Panc1 (cell line): ENCODE data around the gene CSNK1E. TPM values are rescaled to one million over a fixed set of nuclear protein-coding genes. Genes with fewer than 3 reads are reported as not detected.

Experiments
- ATAC-seq: fragments of 200-7000 bp; cut with Tn5 transposase; 2 replicates; pipeline ENCODE4 v1.9.1; 2020; ENCODE audit warnings: mild to moderate bottlenecking, moderate library complexity
- BruUV-seq: library from RNA; stranded (reverse); fragments of 400-500 nt; replicated peaks from 2 replicates; lab custom pipeline; 2021; lab: Mats Ljungman, UMichigan
- CTCF ChIA-PET: fragments of 300-600 bp; sonication (Branson Sonifier 250); formaldehyde crosslinking; loops from one replicate; lab custom pipeline; 2022; ENCODE audit warnings: antibody characterized with exemption; lab: Charles Lee
- POLR2A ChIA-PET: fragments of 300-600 bp; sonication (Branson Sonifier 250); formaldehyde crosslinking; loops from one replicate; lab custom pipeline; 2022; ENCODE audit warnings: antibody characterized with exemption; lab: Charles Lee
- DNase-seq: peaks from one replicate; pipeline ENCODE4 v3.0.0-alpha.2; 2010; ENCODE audit warnings: low read depth, low spot score
- H3K27ac ChIP-seq: 2 replicates; pipeline ENCODE4 v1.5.1; 2011; ENCODE audit warnings: mild to moderate bottlenecking, low read length, inconsistent platforms
- H3K27me3 ChIP-seq: fragments of 200-500 bp; sonication (Bioruptor generic); 2 replicates; pipeline ENCODE4 v1.6.0; 2014; ENCODE audit warnings: low read length, inconsistent platforms; ENCODE audit not compliant: control insufficient read depth, insufficient read depth
- H3K36me3 ChIP-seq: fragments of 200-500 bp; sonication (Bioruptor generic); 2 replicates; pipeline ENCODE4 v1.5.1; 2014; ENCODE audit warnings: inconsistent platforms, mild to moderate bottlenecking, low read length, moderate library complexity; ENCODE audit not compliant: control insufficient read depth, insufficient read depth
- H3K4me1 ChIP-seq: 2 replicates; pipeline ENCODE4 v1.5.1; 2011; ENCODE audit warnings: inconsistent platforms, mild to moderate bottlenecking, low read length, moderate library complexity; ENCODE audit not compliant: control insufficient read depth, insufficient read depth
- H3K4me3 ChIP-seq, 2 experiments: 2 replicates each; pipeline ENCODE4 v1.5.1; 2011 to 2012; ENCODE audit warnings: low read depth in 2 of 2, low read length in 2 of 2, mild to moderate bottlenecking in 2 of 2, inconsistent platforms in 1 of 2, moderate library complexity in 1 of 2
- H3K9me3 ChIP-seq: fragments of 200-500 bp; sonication (Bioruptor generic); 2 replicates; pipeline ENCODE4 v1.5.1; 2014; ENCODE audit warnings: low read depth, mild to moderate bottlenecking, inconsistent platforms, low read length, moderate library complexity; ENCODE audit not compliant: control insufficient read depth, insufficient read depth
- CTCF ChIP-seq: fragments of 450-650 bp; IDR thresholded peaks from 2 replicates; pipeline ENCODE4 v1.5.1; 2017; ENCODE audit warnings: mild to moderate bottlenecking
- POLR2AphosphoS5 ChIP-seq: IDR thresholded peaks from 2 replicates; pipeline ENCODE4 v1.6.1; 2012; ENCODE audit warnings: mild to moderate bottlenecking, low read depth, low read length, moderate library complexity
- REST ChIP-seq, 2 experiments: IDR thresholded peaks; 2 replicates each; pipeline ENCODE4 v1.6.1; 2011 to 2012; ENCODE audit warnings: low read depth in 2 of 2, control low read depth in 1 of 2, low read length in 1 of 2, mild to moderate bottlenecking in 1 of 2, moderate library complexity in 1 of 2; ENCODE audit not compliant: insufficient read depth in 1 of 2
- SIN3A ChIP-seq: IDR thresholded peaks from 2 replicates; pipeline ENCODE4 v1.6.1; 2012; ENCODE audit warnings: low read depth, mild to moderate bottlenecking, low read length, moderate library complexity, borderline replicate concordance; ENCODE audit not compliant: insufficient read depth
- TCF7L2 ChIP-seq: IDR thresholded peaks from 2 replicates; pipeline ENCODE4 v1.6.1; 2011; ENCODE audit warnings: mild to moderate bottlenecking, low read depth, low read length, inconsistent platforms
- in situ Hi-C: cut with HindIII; loops from 2 replicates; pipeline ENCODE4 v1.10.0; 2016; ENCODE audit warnings: low sequenced_read_pairs, low pct_unique_long_range_greater_than_20kb
- intact Hi-C: fragments of 100-400 bp; cut with micrococcal nuclease; formaldehyde crosslinking; loops from one replicate; pipeline ENCODE4 v1.10.0; 2022; ENCODE audit not compliant: unreplicated experiment
- total RNA-seq: library from RNA; stranded (reverse); gene quantifications from one replicate; pipeline ENCODE4 v1.2.1, GENCODE V29; 2021; ENCODE audit not compliant: unreplicated experiment

Gene CSNK1E
- total RNA-seq, 1 experiment from 2014 or later, result 115 TPM

GRCh38 chr22:38310518-38311322 is 6.5 kb downstream of the CSNK1E start:
- DNase-seq (no peak), ATAC-seq (no peak)
- no peak overlapping the region for H3K4me3 ChIP-seq
- in situ Hi-C loops (no loop called here), intact Hi-C loops (no loop called here)
- no TSS peak for BruUV-seq
- H3K27ac ChIP-seq, result no peak overlapping the region
- no peaks in the 10 kb centered on the region for H3K27me3 ChIP-seq
- no peaks in the 10 kb centered on the region for H3K9me3 ChIP-seq
- TF ChIP-seq POLR2AphosphoS5 (no peak), REST (IDR thresholded peaks at IDR 0.05; ENCODE audit: insufficient read depth in 1 of 2, low read depth in 2 of 2, low read length in 1 of 2) (no peak), CTCF (no peak), TCF7L2 (no peak), SIN3A (no peak)
- peaks cover 18% of the 10 kb centered on the region for H3K4me1 ChIP-seq
- POLR2A ChIA-PET, result no interaction called here
- H3K36me3 ChIP-seq, result no peaks in the 10 kb centered on the region; the same call in none of the 2 replicates
- CTCF ChIA-PET, result no interaction called here

- Histone ChIP-seq H3K9me3 (no peaks in the 10 kb centered on the region), H3K4me3 (no peak overlapping the region), H3K36me3 (no peaks in the 10 kb centered on the region; the same call in 1 of the 2 replicates), H3K27ac (no peak overlapping the region), H3K27me3 (no peaks in the 10 kb centered on the region), H3K4me1 (peaks cover 20% of the 10 kb centered on the region)
- ATAC-seq, result no peak
- in situ Hi-C loops (no loop called here), intact Hi-C loops (no loop called here)
- BruUV-seq, result no TSS peak
- POLR2A ChIA-PET, result no interaction called here
- DNase-seq, result no peak
- TF ChIP-seq CTCF, result no peak
- no peak for TF ChIP-seq SIN3A
- no peak for TF ChIP-seq REST (IDR thresholded peaks at IDR 0.05; ENCODE audit: insufficient read depth in 1 of 2, low read depth in 2 of 2, low read length in 1 of 2)
- TF ChIP-seq POLR2AphosphoS5, result no peak
- CTCF ChIA-PET, result no interaction called here
Observed at GRCh38 chr22:38309614-38310517, 7.4 kb downstream of the CSNK1E start.
